GM13976 (cell line): ENCODE measurements around the gene MPP2.
"Not testable (repeated sequence)": the region's sequence is repeated elsewhere in the genome, so short reads cannot be mapped to it uniquely, and the experiment has no call there.

Experiments used
- DNase-seq: peaks from one replicate; pipeline ENCODE4 v3.0.0; 2012; ENCODE audit warnings: low spot score
- in situ Hi-C: fragments of 300-500 bp; cut with MboI; formaldehyde crosslinking; loops from one replicate; pipeline ENCODE4 v1.12.0; 2022; ENCODE audit warnings: low sequenced_read_pairs, mixed read lengths, inconsistent platforms; ENCODE audit not compliant: unreplicated experiment
- TF ChIP-seq, protein P1 (sequence below): IDR thresholded peaks from 2 replicates; pipeline ENCODE4 v1.5.1; 2012; ENCODE audit warnings: borderline replicate concordance, mild to moderate bottlenecking; ENCODE audit not compliant: insufficient read depth; ENCODE audit errors: extremely low read depth, missing control alignments, control extremely low read depth

Gene MPP2

DNA sequence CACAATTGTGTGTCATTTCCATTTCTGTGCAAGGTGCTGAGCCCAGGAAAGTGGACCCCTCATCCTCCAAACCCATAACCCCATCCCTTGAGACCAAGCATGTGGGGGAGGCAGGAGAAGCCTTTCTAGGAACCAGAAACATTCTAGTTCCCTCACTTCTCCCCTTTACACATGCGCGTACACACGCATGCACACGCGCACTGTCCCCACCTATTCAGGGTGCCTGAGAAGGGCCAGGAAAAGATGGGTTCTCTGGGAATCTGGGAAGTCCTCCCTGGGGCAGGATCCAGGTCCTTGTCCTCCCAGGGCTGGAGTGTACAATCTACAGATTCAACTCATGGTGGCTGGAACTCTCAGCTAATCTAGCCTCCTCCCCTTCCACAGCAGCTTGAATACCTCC lies 32.5 kb upstream of the MPP2 start:
- no peak for DNase-seq
- in situ Hi-C loops: loop anchor here (10.0 to 25.0 kb wide), 2 partner anchors 55 to 222 kb away; partner anchors contain the start of gene ASB16
- TF ChIP-seq, protein P1, sequence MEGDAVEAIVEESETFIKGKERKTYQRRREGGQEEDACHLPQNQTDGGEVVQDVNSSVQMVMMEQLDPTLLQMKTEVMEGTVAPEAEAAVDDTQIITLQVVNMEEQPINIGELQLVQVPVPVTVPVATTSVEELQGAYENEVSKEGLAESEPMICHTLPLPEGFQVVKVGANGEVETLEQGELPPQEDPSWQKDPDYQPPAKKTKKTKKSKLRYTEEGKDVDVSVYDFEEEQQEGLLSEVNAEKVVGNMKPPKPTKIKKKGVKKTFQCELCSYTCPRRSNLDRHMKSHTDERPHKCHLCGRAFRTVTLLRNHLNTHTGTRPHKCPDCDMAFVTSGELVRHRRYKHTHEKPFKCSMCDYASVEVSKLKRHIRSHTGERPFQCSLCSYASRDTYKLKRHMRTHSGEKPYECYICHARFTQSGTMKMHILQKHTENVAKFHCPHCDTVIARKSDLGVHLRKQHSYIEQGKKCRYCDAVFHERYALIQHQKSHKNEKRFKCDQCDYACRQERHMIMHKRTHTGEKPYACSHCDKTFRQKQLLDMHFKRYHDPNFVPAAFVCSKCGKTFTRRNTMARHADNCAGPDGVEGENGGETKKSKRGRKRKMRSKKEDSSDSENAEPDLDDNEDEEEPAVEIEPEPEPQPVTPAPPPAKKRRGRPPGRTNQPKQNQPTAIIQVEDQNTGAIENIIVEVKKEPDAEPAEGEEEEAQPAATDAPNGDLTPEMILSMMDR: no peak

DNA sequence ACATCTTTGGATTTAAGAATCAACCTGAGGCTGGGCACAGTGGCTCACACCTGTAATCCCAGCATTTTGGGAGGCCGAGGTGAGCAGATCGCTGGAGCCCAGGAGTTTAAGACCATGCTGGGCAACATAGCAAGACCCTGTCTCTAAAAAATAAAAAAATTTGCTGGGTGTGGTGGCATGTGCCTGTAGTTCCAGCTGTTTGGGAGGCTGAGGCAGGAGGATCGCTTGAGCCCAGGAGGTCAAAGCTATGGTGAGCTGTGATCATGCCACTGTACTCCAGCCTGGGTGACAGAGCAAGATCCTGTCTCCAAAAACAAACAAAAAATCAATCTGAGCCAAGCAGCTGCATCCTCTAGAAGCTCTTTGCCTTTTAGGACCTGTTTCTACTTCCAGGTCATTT lies 32.1 kb upstream of the MPP2 start:
- not testable (repeated sequence) for DNase-seq
- in situ Hi-C loops: loop anchor here (25.0 kb wide), 1 partner anchor 223 kb away; the partner anchor contains the start of gene ASB16

- TF ChIP-seq, protein P1: no peak
- no peak for DNase-seq
- in situ Hi-C loops: loop anchor here (25.0 kb wide), 1 partner anchor 223 kb away; the partner anchor contains the start of gene ASB16
Observed at GRCh38 chr17:43938838-43939182, 31.5 kb upstream of the MPP2 start.

DNA sequence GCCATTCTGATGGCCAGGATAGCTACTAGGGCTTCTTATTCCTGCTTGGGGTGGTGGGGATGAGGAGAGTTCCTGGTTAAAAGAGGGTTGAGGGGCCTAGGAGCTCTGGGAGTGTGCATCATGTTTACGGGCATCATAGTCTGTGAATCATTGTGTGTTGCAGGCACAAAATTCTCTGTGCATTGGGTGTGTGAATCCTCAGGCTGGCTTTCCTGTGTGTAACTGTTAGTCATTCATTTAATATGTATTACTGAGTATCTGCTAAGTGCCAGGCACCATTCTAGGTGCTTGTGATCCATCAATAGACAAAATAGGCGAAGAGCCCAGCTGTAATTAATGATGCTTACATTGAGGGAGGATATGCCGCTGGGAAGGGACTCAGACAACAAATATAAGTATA lies 29.1 kb upstream of the MPP2 start:
- in situ Hi-C loops: loop anchor here (25.0 kb wide), 1 partner anchor 226 kb away; the partner anchor contains the start of gene ASB16
- TF ChIP-seq, protein P1: no peak
- no peak for DNase-seq

GRCh38 chr17:43935926-43936261 lies 28.6 kb upstream of the MPP2 start:
- TF ChIP-seq, protein P1: no peak
- DNase-seq: no peak
- in situ Hi-C loops: loop anchor here (25.0 kb wide), 1 partner anchor 226 kb away; the partner anchor contains the start of gene ASB16

- DNase-seq: no peak
- in situ Hi-C loops: loop anchor here (25.0 kb wide), 1 partner anchor 227 kb away; the partner anchor contains the start of gene ASB16
- TF ChIP-seq, protein P1: no peak
Observed at GRCh38 chr17:43935204-43935925, 28.0 kb upstream of the MPP2 start.

GRCh38 chr17:43932923-43933322 lies 25.6 kb upstream of the MPP2 start:
- TF ChIP-seq, protein P1: no peak
- in situ Hi-C loops: loop anchor here (25.0 kb wide), 1 partner anchor 229 kb away; the partner anchor contains the start of gene ASB16
- DNase-seq: no peak
